GM19023 (cell line): ENCODE measurements around the gene MPC1L.
"Not testable (repeated sequence)": the region's sequence is repeated elsewhere in the genome, so short reads cannot be mapped to it uniquely, and the experiment has no call there.

Experiments
- ATAC-seq: cut with Tn5 transposase; IDR thresholded peaks from one replicate; pipeline ENCODE4 v1.9.1; 2021; ENCODE audit warnings: mild to moderate bottlenecking, moderate library complexity; ENCODE audit not compliant: unreplicated experiment

MPC1L gene

DNA sequence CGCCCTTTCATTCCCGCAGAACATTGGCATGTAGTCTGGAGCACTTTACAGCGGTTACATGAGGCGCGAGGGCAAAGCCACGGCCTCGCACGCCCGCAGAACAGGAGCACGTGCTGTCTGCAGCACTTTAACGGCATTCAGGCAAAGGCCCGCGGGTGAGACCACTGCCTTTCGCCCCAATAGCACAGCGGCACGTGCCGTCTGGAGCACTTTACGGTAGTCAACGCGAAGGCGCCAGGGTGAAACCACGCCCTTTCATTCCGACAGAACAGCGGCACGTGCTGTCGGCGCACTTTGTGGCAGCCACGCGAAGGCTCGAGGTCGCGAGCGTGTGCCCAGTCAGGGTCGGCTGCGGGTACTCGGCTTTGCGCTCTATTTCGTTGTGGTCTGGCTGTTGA, at the start of gene MPC1L:
TSS of gene MPC1L (plus strand) at position 290 of the 398 bp plus-strand sequence. CDS start 138 bp downstream, outside the sequence.
- no peak for ATAC-seq

DNA sequence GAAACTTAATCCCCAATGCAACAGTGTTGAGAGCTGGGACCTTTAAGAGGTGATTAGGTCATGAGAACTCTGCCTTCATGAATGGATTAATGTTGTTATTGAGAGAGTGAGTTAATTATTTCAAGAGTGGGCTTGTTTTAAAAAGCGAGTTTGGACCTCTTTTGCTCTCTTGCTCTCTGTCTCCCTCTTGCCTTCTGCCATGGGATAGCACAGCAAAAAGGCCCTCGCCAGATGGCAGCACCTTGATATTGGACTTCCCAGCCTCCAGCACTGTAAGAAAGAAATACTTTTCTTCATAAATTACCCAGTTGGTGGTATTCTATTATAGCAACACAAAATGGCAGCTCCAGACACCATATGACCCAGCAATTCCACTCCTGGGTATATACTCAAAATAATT, 49.5 kb upstream of the MPC1L start:
- ATAC-seq, result no peak

DNA sequence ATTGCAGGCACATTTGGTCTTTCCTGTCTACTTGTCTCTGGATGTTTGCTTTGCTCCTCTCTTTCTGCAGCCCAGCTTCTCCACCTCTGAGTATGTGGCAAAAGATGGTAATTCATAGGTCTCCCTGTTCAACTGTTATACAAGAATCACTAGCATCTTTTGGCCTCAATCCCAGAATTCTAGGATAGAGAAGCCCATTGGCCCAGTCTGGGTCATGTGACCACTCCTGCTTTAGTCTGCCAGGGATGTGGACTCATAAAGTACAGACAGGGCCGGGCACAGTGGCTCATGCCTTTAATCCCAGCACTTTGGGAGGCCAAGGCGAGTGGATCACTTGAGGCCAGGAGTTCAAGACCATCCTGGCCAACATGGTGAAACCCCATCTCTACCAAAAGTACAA, 47.8 kb upstream of the MPC1L start:
- not testable (repeated sequence) for ATAC-seq

DNA sequence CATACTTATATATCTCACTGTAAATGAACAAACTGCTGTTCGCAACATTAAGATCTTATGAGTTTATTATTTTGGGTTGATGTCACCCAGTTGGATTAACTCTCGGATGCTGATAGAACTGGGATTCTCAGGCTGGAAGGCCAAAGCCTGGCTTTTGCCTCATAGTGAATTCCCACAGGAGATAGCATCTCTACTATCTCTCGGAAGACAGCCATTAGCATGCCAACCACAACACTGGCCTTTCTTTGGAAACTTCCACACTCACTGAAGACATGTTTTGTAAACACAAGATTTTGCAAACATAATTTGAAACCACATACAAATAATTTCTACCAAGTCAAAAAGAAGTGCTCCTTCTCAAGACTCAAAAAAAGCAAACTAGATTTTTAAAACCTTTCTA, 46.9 kb upstream of the MPC1L start:
- no peak for ATAC-seq

DNA sequence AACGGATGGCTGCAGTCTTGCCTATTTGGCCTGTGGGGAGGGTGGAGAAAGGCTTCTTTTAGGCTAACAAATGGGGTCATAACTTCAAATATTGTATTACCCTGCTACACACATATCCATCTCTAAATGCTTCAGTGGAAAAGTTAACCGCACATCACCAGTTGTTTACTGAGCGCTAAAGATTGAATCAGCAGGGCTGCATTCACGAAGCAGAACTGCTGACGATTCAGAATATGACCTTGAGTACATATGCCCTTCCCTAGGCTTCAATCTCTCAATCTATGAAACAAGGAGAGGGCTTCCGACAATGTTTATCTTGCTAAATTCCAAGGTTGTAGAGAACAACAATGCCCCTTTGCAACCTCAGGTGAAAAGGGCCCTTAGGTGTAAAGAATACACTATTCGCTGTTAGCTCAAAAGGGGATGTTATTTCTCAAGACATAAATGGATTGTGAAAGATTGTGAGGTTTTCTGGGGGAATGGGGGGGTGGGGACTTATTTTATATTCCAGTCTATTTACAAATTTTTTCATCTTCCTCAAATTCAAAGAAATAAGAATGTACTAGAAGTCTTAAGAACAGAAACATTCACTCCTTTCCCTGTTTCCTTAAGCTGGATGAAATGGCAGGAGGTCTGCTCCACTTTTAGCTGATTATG, 45.1 kb upstream of the MPC1L start:
- ATAC-seq, result no peak

DNA sequence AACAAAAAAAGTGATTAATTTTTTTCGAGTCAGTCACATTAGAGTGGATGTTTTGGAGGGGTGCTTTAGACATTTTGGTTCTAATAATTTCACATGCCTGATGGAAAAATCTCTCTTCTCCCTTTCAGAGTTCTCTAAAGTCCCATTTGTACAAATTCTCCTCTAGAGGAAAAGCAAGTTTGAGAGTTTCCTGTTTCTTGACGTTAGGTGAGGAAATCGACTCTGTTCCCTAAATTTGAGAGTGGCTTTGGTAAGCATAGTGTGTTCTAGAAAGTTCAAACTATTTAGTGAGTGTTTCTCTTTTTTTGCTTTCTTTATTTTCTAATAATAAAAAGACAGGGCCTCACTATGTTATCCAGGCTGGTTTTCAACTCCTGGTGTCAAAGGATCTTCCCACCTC, 44.1 kb upstream of the MPC1L start:
- ATAC-seq, result no peak

DNA sequence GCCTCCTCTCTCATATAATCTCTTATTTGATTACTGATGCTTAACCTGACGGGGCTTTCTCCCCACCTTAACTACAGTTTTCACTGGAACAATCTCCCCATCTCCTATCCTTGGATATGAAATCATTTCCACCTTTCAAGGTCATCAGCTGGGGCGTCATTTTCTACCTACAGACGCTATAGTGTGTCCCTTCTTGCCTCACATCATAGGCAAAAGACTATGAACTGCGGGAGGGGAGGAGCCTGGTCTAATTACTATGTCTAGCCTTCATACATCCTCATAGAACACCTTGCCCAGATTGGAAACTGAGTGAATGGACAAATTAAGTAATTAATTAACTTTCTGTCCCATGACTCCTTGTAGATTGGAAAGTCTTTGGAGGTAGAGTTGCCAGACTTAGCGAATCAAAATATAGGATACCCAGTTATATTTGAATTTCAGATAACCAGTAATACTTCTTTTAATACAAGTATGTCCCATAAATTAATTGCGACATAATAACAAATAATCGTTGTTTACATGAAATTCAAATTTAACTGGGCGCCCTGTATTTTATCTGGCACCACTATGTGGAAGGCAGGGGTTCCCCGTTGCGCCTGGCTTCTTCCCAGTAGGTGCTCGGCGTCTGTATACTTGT, 43.2 kb upstream of the MPC1L start:
- peak; percentile 44 for ATAC-seq

DNA sequence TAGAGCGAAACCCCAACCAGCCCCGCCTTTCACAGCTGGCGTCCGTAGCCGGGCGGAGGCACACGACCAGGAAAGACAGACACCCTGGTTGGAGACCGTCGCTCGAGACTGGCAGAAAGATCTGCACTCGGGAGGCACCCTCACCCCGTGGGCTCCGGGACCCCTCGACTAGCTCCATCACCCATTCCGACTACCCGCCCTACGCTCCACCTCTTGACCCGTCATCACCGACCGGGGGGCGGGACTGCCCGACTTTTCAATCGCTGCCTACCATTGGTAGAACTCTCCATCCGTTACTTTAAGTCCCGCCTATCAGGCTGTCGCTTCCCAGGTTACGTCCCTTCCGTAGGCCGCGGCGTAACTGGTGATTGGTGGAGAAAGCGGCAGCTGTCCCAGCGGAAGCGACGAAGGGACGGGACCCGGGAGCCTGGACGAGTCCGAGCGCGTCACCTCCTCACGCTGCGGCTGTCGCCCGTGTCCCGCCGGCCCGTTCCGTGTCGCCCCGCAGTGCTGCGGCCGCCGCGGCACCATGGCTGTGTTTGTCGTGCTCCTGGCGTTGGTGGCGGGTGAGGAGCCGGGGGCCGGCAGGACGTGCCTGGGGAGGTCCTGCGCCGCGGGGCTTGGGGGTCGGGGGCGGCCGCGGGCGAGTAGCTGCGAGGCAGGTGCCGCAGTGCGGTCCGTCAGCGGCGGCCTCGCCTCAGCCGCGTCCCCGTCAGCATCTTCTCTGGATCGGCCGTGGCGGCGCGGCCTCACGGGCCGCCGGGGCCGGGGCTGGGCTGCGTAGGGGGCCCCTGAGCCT, 42.5 kb upstream of the MPC1L start, which contains the start of gene ATP6AP2:
TSS of gene ATP6AP2 (plus strand) at position 434 of the 799 bp plus-strand sequence. CDS start at position 530, 96 bp downstream.
- peak; percentile 95 for ATAC-seq

DNA sequence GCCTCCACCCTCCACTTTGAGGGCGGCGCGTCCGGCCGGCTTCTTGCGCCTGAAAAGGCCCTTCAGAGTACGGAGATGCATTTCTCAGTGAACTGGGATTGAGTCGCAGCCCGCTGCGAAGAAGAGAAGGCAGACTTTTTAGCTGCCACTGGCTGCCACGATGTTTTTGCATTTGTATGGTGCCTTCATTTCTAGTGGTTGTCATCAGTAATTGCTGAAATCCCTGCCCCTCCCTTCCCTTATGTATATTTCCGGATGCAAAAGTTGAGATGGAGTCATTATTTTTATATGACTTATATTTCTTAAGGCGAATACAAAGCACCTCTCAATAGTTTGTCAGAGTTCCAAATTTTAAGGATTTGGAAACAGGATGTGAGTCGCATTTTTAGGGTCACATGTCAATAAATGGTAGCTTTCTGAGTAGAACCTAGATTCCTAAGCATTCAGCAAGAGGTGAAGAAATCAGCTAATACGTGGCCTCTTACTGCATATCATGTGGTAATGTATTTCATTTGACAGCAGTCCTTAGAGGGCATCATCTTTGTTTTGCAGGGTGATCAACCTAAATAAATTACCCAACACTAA, 41.8 kb upstream of the MPC1L start:
- ATAC-seq, result no peak

DNA sequence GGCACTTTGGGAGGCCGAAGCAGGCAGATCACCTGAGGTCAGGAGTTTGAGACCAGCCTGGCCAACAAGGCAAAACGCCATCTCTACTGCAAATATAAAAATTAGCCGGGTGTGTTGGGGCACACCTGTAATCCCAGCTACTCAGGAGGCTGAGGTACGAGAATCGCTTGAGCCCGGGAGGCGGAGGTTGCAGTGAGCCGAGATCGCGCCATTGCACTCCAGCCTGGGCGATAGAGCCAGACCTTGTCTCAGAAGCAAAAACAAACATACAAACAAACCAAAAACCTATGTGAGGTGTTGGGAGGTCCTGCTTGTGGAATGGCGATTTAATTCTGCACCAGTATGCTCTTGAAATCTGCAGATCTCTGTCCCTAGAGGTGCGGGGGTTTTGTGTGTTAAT, 41.0 kb upstream of the MPC1L start:
- ATAC-seq, result not testable (repeated sequence)

DNA sequence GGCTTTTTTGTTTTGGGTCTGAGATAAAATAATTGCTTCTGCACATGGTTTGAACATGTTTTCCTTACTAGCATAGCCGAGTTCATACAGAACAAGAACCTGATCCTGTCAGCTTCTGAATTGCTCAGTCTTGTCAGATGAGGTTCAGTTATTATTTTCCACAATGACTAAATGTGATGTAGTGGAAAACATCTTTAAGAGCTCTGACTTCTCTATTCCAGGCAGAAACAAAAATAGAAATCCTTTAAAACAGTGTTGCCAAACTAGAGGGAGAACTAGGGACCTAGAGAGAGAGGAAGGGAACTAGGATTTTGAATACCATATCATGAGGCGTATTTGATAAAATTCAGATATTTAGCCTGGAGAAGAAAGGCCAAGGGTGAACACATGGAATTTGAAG, 40.4 kb upstream of the MPC1L start:
- ATAC-seq, result no peak

DNA sequence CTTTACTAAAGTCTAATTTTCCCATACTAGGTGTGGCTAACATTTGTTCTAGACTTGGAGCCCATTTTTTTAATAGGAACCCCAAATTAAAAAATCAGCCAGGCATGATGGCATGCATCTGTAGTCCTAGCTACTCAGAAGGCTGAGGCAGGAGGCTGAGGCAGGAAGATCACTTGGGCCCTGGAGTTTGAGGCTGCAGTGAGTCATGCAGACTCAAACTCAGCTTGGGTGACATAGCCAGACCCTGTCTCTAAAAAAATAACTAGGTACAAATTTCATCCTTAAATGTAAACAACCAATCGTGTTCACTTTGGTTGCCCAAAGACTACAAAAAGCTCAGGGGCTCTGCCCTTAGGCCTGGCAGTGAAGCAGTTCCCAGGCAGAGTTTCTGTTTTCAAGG, 35.6 kb upstream of the MPC1L start:
- not testable (repeated sequence) for ATAC-seq

DNA sequence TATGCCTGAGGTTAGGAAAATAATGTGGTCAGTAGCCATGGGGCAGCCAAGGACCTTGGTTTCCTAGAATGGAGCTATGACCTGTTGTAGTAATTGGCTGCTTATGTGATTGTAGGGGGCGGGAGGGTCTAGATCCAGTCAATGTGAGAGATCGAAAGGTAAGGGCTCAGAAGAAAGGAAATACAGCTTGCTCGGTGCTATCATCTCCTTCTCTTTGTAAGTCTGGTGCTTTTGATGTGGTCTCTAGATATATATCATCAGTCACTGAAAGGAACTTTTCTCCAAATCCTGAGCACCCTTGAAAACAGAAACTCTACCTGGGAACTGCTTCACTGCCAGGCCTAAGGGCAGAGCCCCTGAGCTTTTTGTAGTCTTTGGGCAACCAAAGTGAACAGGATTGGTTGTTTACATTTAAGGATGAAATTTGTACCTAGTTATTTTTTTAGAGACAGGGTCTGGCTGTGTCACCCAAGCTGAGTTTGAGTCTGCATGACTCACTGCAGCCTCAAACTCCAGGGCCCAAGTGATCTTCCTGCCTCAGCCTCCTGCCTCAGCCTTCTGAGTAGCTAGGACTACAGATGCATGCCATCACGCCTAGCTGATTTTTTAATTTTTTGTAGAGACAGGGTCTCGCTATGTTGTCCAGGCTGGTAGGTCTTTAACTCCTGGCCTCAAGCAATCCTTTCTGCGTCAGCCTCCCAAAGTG, 33.5 kb upstream of the MPC1L start:
- not testable (repeated sequence) for ATAC-seq

DNA sequence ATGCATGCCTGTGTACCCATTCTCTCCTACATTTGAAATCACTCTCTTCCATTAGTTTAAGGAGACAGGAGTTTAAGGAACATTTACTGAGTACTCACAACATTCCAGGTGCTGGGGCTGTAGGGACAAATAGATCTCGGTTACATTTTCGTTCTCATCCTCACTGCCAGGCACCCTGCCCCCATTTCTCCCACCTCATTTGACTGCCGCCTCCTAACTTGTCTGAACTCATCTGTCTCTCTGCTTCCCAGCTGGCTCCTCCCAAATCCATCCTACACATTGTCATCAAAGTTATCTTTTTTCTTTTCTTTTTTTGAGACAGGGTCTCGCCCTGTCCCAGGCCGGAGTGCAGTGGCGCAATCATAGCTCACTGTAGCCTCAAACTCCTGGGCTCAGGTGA, 19.8 kb upstream of the MPC1L start:
- no peak for ATAC-seq

DNA sequence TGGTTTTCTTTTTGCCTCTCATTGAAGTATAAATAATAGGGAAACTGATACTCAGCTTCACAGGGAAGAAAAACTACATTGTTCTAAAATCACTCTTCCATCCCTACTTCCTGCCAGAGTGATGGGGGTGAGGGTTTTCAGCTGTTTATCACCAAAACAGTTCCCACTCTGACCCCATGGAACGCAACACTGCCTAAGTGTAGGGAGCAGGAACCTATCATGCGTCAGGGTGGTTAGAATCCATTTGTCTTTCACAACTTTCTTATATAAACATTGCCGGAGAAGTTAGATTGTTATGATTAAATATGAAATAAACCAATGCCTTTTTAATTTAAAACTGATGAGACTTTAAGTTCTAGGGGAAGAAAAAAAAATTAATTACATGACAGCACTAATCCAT, 15.8 kb upstream of the MPC1L start:
- ATAC-seq, result no peak

DNA sequence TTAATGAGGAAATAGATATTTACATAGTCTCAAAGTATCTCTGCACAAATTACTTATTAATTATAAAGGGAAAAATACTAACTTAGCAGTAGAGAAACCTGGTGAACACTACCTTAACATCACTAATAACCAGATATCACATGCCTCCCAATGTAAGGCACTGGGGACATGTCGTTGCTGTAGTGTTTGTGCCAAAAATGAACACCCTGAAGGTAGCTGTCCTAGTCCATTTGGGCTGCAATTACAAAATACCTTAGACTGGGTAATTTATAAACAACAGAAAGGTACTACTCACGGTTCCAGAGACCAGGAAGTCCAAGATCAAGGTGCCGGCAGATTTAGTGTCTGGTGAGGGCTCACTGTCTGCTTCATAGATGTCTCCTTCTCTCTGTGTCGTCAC, 10.7 kb upstream of the MPC1L start:
- ATAC-seq, result no peak

DNA sequence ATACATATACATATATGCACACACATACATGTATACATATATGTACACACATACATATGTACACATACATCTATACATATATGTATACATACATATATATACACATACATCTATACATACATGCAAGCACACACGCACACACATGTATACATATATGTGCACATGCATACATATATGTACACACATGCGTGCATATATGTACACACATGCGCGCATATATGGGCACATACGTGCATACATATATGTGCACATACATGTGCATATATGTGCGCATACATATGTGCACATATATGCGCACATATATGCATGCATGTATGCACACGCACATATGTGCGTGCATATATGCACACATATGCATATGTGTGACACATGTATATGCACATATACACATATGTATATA, 7.3 kb upstream of the MPC1L start:
- ATAC-seq, result no peak

DNA sequence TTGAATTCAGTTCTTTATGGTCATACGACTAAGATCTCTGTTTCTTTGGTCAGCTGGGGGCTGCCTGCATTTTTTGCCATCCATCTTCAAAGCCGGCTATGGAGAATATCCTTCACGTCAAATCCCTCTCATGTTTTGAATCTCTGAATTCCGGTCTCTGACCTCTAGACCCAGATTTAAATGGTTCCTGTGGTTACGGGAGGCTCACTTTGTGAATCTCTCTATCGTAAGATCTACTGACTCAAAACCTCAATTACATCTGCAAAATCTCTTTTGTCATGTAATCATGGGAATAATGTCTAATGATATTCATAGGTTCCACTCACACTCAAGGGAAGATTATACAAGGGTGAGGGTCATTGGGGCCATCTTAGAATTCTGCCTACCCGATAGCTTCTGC, 5.7 kb upstream of the MPC1L start:
- no peak for ATAC-seq

DNA sequence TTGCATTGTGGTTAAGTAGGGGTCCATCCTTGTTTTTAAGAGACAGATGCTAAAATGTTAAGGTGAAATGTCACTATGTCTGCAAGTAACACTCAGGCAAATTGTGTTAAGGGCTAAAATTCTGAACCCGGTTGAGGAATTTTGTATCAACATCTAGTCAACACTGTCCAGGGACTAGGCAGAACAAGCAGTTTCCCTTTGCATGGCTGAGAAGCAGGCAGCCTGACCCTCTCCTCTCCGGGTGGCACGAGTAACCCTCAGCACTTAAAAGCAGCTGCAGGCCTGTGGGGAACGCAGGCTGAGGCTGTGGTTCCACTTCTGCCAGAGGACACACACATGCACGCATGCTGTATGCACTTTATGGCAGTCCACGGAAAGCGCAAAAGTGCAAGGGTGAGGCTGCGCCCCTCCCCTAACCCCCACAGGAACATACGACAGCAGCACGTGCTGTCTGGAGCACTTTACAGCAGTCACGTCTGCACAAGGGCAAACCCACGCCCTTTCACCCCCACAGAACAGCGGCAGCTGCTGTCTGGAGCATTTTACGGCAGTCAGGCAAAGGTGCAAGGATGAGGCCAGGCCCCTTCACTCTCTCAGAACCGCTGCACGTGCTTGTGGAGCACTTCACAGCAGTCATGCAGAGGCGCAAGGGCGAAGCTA, 619 bp upstream of the MPC1L start:
- ATAC-seq, result no peak

DNA sequence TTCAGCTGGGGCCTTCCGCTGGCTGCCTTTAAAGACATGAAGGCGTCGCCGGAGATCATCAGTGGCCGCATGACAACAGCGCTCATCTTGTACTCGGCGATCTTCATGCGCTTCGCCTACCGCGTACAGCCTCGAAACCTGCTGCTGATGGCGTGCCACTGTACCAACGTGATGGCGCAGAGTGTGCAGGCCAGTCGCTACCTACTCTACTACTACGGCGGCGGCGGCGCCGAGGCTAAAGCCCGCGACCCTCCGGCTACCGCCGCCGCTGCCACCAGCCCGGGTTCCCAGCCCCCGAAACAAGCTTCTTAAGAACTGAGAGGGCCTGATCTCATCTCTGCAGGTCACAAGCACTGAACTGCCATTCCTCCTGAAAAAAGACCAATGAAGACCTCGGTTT, 437 bp downstream of the MPC1L start:
- no peak for ATAC-seq
